ENCODE data around the gene KAZN.

KAZN gene

DNA sequence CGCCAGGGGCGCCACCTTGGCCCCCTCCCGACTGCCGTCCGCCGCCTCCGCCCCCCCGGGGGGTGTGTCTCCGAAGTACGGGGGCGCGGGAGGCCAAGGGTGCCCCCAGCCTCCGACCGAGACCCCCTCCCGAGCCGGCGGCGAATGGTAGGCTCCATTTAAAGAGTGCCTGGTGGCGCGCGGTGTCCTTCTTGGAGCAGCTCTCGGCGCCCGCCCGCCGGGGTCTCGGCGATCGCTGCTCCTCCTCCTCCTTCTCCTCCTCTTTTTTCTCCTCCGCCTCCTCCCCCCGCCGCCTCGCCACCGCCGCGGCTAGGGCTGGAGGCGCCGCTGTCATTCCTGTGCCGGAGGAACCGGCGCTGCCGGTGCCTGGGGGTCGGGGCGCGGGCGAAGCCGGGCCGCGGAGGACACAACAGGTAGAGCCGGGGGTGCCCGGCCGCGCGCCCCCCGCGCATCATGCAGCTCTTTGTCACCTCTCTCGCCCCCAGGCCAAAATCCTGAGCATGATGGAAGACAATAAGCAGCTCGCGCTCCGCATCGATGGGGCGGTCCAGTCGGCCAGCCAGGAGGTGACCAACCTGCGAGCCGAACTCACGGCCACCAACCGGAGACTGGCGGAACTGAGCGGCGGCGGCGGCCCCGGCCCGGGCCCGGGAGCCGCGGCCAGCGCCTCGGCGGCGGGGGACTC lies at the start of gene KAZN:
TSS of gene KAZN (plus strand) at position 188 of the 685 bp plus-strand sequence.
- no peak within 1 kb of the TSS for H3K4me2 ChIP-seq (ENCODE audit: low read length)
- no peak within 1 kb of the TSS for H3K9ac ChIP-seq (ENCODE audit: low read length)
- no peaks in the 10 kb centered on the region for H4K20me1 ChIP-seq (ENCODE audit: insufficient read depth, low read length)
- no peak for TF ChIP-seq EZH2 (IDR thresholded peaks at IDR 0.05; ENCODE audit: borderline replicate concordance, low read length)
- TF ChIP-seq, protein P1, sequence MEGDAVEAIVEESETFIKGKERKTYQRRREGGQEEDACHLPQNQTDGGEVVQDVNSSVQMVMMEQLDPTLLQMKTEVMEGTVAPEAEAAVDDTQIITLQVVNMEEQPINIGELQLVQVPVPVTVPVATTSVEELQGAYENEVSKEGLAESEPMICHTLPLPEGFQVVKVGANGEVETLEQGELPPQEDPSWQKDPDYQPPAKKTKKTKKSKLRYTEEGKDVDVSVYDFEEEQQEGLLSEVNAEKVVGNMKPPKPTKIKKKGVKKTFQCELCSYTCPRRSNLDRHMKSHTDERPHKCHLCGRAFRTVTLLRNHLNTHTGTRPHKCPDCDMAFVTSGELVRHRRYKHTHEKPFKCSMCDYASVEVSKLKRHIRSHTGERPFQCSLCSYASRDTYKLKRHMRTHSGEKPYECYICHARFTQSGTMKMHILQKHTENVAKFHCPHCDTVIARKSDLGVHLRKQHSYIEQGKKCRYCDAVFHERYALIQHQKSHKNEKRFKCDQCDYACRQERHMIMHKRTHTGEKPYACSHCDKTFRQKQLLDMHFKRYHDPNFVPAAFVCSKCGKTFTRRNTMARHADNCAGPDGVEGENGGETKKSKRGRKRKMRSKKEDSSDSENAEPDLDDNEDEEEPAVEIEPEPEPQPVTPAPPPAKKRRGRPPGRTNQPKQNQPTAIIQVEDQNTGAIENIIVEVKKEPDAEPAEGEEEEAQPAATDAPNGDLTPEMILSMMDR (IDR thresholded peaks at IDR 0.05; ENCODE audit: low read length): no peak
- H3K9me2 ChIP-seq (ENCODE audit: low read depth, low read length): no peaks in the 10 kb centered on the region
- H2AFZ ChIP-seq (ENCODE audit: low read length): no peak within 1 kb of the TSS
- H3K36me3 ChIP-seq (ENCODE audit: insufficient read depth, low read length): no peaks in the 10 kb centered on the region
- H3K4me3 ChIP-seq (ENCODE audit: low read depth, low read length, poor library complexity, severe bottlenecking): no peak within 1 kb of the TSS
- no peaks in the 10 kb centered on the region for H3F3A ChIP-seq (ENCODE audit: insufficient read depth, low read length)
- no peaks in the 10 kb centered on the region for H3K4me1 ChIP-seq (ENCODE audit: insufficient read depth, low read length, severe bottlenecking)
- no peaks in the 10 kb centered on the region for H3K79me2 ChIP-seq (ENCODE audit: insufficient read depth, low read length)
- no peaks in the 10 kb centered on the region for H3K9me3 ChIP-seq (ENCODE audit: low read length)
- peaks cover 4% of the 10 kb centered on the region; the same call in 1 of the 2 replicates for H3K27me3 ChIP-seq (ENCODE audit: insufficient read depth, low read length)
- no peak within 1 kb of the TSS for H3K27ac ChIP-seq (ENCODE audit: low read depth, low read length, poor library complexity, severe bottlenecking)

DNA sequence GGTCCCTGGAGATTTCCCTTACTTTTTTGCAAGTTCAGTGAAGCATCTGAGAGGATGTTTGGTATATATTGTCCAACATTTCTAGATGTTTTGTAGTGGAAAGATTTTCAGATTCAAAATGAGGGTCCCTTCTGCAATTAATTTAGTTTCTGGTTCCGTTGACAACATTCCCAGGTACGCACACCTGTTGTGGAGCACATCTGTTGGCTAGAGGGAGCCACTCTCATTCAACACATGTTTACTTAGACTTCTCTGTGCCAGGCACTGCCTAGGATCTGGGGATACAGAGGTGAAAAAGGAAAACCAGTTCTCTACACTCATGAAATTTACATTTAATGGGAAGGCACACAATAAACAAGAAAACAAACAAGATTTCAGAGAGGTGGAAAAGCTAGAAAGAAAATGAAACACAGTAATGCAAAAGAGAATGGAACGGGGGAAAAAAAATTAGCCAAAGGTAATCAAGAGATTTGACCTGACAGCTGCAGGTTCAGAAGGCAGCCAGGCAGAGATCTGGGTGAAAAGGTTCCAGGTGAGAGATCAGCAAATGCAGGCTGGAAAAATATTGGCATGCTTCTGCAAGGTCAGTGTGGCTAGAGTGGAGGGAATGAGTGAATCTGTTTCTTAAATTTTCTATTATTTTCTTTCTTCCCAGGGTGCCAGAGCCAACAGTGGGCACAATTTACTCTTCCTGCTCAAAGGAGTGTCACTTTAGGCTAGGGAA lies 48.4 kb upstream of the KAZN start:
- no peak overlapping the region for H3K9ac ChIP-seq (ENCODE audit: low read length)
- H2AFZ ChIP-seq (ENCODE audit: low read length): no peak overlapping the region
- no peak overlapping the region for H3K4me3 ChIP-seq (ENCODE audit: low read depth, low read length, poor library complexity, severe bottlenecking)
- no peaks in the 10 kb centered on the region for H3K4me1 ChIP-seq (ENCODE audit: insufficient read depth, low read length, severe bottlenecking)
- H3K4me2 ChIP-seq (ENCODE audit: low read length): no peak overlapping the region
- no peaks in the 10 kb centered on the region for H4K20me1 ChIP-seq (ENCODE audit: insufficient read depth, low read length)
- no peaks in the 10 kb centered on the region for H3K9me3 ChIP-seq (ENCODE audit: low read length)
- H3K27ac ChIP-seq (ENCODE audit: low read depth, low read length, poor library complexity, severe bottlenecking): no peak overlapping the region
- no peaks in the 10 kb centered on the region for H3K36me3 ChIP-seq (ENCODE audit: insufficient read depth, low read length)
- H3K9me2 ChIP-seq (ENCODE audit: low read depth, low read length): no peaks in the 10 kb centered on the region
- H3K79me2 ChIP-seq (ENCODE audit: insufficient read depth, low read length): no peaks in the 10 kb centered on the region
- H3F3A ChIP-seq (ENCODE audit: insufficient read depth, low read length): no peaks in the 10 kb centered on the region
- TF ChIP-seq EZH2 (IDR thresholded peaks at IDR 0.05; ENCODE audit: borderline replicate concordance, low read length): no peak
- TF ChIP-seq, protein P1 (IDR thresholded peaks at IDR 0.05; ENCODE audit: low read length): no peak
- peaks cover 6% of the 10 kb centered on the region; the same call in 1 of the 2 replicates for H3K27me3 ChIP-seq (ENCODE audit: insufficient read depth, low read length)

DNA sequence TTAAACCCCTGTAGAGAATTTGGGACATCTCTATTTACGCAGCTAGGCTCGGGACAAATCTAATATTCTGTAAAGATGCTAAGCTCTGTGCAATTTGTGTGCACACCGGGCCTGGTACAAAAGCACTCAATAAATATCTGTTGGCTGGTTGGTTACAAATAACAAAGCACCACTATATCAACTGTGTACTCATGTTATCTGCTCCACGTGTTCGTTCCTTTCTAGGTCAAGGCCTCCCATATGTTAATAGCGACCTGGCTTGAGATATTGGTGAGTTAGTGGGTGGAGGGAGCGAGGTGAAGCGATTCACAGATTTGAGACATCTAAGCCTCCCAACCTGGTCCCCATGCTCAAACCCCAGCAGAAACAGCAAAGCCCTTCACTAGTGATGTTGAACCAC lies 47.1 kb upstream of the KAZN start:
- TF ChIP-seq EZH2 (IDR thresholded peaks at IDR 0.05; ENCODE audit: borderline replicate concordance, low read length): no peak
- TF ChIP-seq, protein P1 (IDR thresholded peaks at IDR 0.05; ENCODE audit: low read length): no peak
- no peaks in the 10 kb centered on the region for H3K36me3 ChIP-seq (ENCODE audit: insufficient read depth, low read length)
- no peak overlapping the region for H3K4me2 ChIP-seq (ENCODE audit: low read length)
- no peaks in the 10 kb centered on the region for H3K9me2 ChIP-seq (ENCODE audit: low read depth, low read length)
- no peaks in the 10 kb centered on the region for H3K9me3 ChIP-seq (ENCODE audit: low read length)
- H3F3A ChIP-seq (ENCODE audit: insufficient read depth, low read length): no peaks in the 10 kb centered on the region
- H2AFZ ChIP-seq (ENCODE audit: low read length): no peak overlapping the region
- no peak overlapping the region for H3K4me3 ChIP-seq (ENCODE audit: low read depth, low read length, poor library complexity, severe bottlenecking)
- no peaks in the 10 kb centered on the region for H4K20me1 ChIP-seq (ENCODE audit: insufficient read depth, low read length)
- H3K4me1 ChIP-seq (ENCODE audit: insufficient read depth, low read length, severe bottlenecking): no peaks in the 10 kb centered on the region
- no peaks in the 10 kb centered on the region for H3K79me2 ChIP-seq (ENCODE audit: insufficient read depth, low read length)
- H3K27me3 ChIP-seq (ENCODE audit: insufficient read depth, low read length): peaks cover 6% of the 10 kb centered on the region; the same call in 1 of the 2 replicates
- H3K9ac ChIP-seq (ENCODE audit: low read length): no peak overlapping the region
- no peak overlapping the region for H3K27ac ChIP-seq (ENCODE audit: low read depth, low read length, poor library complexity, severe bottlenecking)
